Ovary (tissue), 3 donors: ENCODE data around the gene DPM3.

Experiments used
- CTCF ChIP-seq, 3 donors: fragments of 450-650 bp in 2 of 3; fragments of 200-600 bp in 1 of 3; IDR thresholded peaks; one replicate each; pipeline versions ENCODE4 v1.5.1 to v1.8.0; 2016 to 2022; ENCODE audit warnings: antibody characterized with exemption in 3 of 3, mild to moderate bottlenecking in 1 of 3
- POLR2A ChIP-seq: fragments of 450-650 bp; IDR thresholded peaks from one replicate; pipeline ENCODE4 v1.6.1; 2017; ENCODE audit warnings: antibody characterized with exemption, mild to moderate bottlenecking, moderate library complexity
- donor health status: DM: no; HTN: no; CAD: no.

GRCh38 chr1:155188268-155188667 is 47.9 kb upstream of the DPM3 start:
- no peak for TF ChIP-seq CTCF (IDR thresholded peaks at IDR 0.05)
- TF ChIP-seq POLR2A = no peak
